PC-9 (cell line): Measurements from ENCODE around the gene TMEM163. TPM values are rescaled to one million over a fixed set of nuclear protein-coding genes. Genes with fewer than 3 reads are reported as not detected.
"Not testable (repeated sequence)": the region's sequence is repeated elsewhere in the genome, so short reads cannot be mapped to it uniquely, and the experiment has no call there.

Experiments
- BruUV-seq: library from RNA; stranded (reverse); fragments of 400-500 nt; replicated peaks from 2 replicates; lab custom pipeline; 2021; lab: Mats Ljungman, UMichigan
- CTCF ChIA-PET: fragments of 300-600 bp; sonication (Branson Sonifier 250); formaldehyde crosslinking; loops from one replicate; lab custom pipeline; 2022; ENCODE audit warnings: antibody characterized with exemption; lab: Charles Lee
- POLR2A ChIA-PET: fragments of 300-600 bp; sonication (Branson Sonifier 250); formaldehyde crosslinking; loops from one replicate; lab custom pipeline; 2022; ENCODE audit warnings: antibody characterized with exemption; ENCODE audit not compliant: unreplicated experiment; lab: Charles Lee
- DNase-seq, 2 experiments: peaks; one replicate each; pipeline versions ENCODE4 v3.0.0 to v3.0.0-alpha.2; 2015 to 2022; ENCODE audit warnings: mixed read lengths in 1 of 2
- H2AFZ ChIP-seq: fragments of 200-600 bp; sonication (generic); 2 replicates; pipeline ENCODE4 v1.8.1; 2017; ENCODE audit warnings: antibody characterized with exemption
- H3F3A ChIP-seq: fragments of 200-600 bp; sonication (generic); 2 replicates; pipeline ENCODE4 v1.8.1; 2017; ENCODE audit warnings: antibody characterized with exemption, mild to moderate bottlenecking, low read depth; ENCODE audit not compliant: insufficient read depth
- H3K27ac ChIP-seq: fragments of 200-600 bp; sonication (generic); 2 replicates; pipeline ENCODE4 v1.6.1; 2016; ENCODE audit warnings: mixed run types
- H3K27me3 ChIP-seq: fragments of 200-600 bp; sonication (generic); 2 replicates; pipeline ENCODE4 v1.6.1; 2016; ENCODE audit warnings: low read depth, mixed run types; ENCODE audit not compliant: insufficient read depth
- H3K36me3 ChIP-seq: fragments of 200-600 bp; sonication (generic); 2 replicates; pipeline ENCODE4 v1.6.1; 2016; ENCODE audit warnings: low read depth, mixed run types
- H3K4me1 ChIP-seq: fragments of 200-600 bp; sonication (generic); replicated peaks from 2 replicates; pipeline ENCODE4 v1.6.1; 2016; ENCODE audit warnings: mixed run types; ENCODE audit not compliant: insufficient read depth
- H3K4me2 ChIP-seq: fragments of 200-600 bp; sonication (generic); 2 replicates; pipeline ENCODE4 v1.6.1; 2017; ENCODE audit warnings: mixed run types
- H3K4me3 ChIP-seq: fragments of 200-600 bp; sonication (generic); 2 replicates; pipeline ENCODE4 v1.6.1; 2016; ENCODE audit warnings: mixed run types
- H3K79me2 ChIP-seq: fragments of 200-600 bp; sonication (generic); 2 replicates; pipeline ENCODE4 v1.6.1; 2017; ENCODE audit warnings: low read depth, mixed run types
- H3K9me2 ChIP-seq: fragments of 200-600 bp; sonication (generic); 2 replicates; pipeline ENCODE4 v1.8.1; 2017; ENCODE audit warnings: mild to moderate bottlenecking; ENCODE audit not compliant: insufficient read depth
- H3K9me3 ChIP-seq: fragments of 200-600 bp; sonication (generic); 2 replicates; pipeline ENCODE4 v1.8.1; 2016; ENCODE audit warnings: low read depth; ENCODE audit not compliant: insufficient read depth
- H4K20me1 ChIP-seq: fragments of 200-600 bp; sonication (generic); 2 replicates; pipeline ENCODE4 v1.8.1; 2017; ENCODE audit not compliant: insufficient read depth
- EZH2 ChIP-seq: fragments of 200-600 bp; sonication (generic); IDR thresholded peaks from 2 replicates; pipeline ENCODE4 v1.8.0; 2017; ENCODE audit warnings: antibody characterized with exemption, low read depth
- intact Hi-C: fragments of 100-400 bp; cut with micrococcal nuclease; formaldehyde crosslinking; loops from one replicate; pipeline ENCODE4 v1.10.0; 2022; ENCODE audit not compliant: unreplicated experiment
- total RNA-seq: library from RNA; stranded (reverse); gene quantifications from 2 replicates; pipeline ENCODE4 v1.2.3, GENCODE V29; 2021
- TF ChIP-seq, protein P1 (sequence below): fragments of 200-600 bp; sonication (generic); conservative IDR thresholded peaks from 2 replicates; pipeline ENCODE4 v1.6.1; 2017; ENCODE audit warnings: mixed run types, antibody characterized with exemption, mild to moderate bottlenecking, moderate library complexity

TMEM163 gene
- total RNA-seq, 1 experiment from 2014 or later: 1.4 TPM

DNA sequence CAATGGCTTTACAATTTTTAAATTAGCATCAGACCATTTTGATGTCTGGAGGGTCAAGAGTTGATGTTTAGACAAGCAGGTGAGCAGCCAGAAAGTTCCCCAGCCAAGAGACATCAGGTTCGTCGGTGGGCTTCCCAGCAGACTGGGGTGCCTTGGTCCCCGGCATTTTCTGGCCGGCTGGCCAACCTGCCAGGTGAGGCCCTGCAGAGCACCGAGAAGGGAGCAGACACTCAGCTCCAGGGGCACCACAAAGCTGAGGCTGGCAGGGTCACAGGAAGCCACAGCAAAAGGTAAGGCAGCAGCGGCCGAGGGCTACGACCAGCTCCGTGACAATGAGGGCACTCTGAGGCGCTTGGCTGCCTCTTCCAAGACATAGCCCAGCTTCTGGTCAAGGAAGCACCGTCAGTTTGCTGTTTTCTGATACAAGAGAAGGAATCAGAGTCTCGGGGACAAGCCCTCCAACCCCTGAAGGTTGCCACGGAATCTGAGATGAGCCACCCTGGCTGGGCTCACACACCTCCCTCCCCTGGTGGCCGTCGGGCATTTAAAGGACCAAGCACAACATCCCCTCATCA is 235.9 kb downstream of the TMEM163 start:
- no peak overlapping the region for H3K4me3 ChIP-seq
- no TSS peak for BruUV-seq
- CTCF ChIA-PET: no interaction called here

DNA sequence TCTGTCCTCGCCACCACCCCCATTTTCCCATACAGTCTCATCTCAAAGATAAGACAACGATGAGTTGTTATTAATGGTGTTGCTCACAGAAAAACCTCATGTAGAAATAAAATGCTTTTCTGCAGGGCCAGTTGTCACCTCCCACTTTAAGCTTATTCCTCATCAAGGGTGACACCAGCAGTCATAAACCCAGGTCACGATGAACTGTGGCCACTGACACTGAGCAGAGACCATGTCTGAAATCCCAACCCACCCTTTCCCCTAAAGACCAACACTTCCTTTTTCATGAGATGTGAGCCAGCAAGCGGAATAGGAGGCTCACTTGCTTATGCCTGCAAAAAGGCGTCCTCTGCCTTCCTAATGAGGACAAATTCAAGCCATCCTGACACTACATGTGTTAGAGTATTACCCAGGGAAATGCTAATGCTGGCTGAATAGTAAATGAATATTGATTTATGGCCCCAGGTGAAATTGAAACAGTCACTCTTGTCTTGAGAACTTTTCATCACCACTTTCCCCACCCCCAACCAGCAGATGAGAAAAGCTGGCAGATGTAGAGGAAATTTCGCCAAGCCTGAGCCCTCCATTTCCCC is 236.6 kb downstream of the TMEM163 start:
- H3K27me3 ChIP-seq: no peaks in the 10 kb centered on the region
- no peaks in the 10 kb centered on the region for H4K20me1 ChIP-seq
- ChIA-PET CTCF (no interaction called here), POLR2A (no interaction called here)
- no peak overlapping the region for H2AFZ ChIP-seq
- H3K9me2 ChIP-seq: no peaks in the 10 kb centered on the region
- no peak for TF ChIP-seq EZH2
- H3K4me3 ChIP-seq: no peak overlapping the region
- H3F3A ChIP-seq: no peaks in the 10 kb centered on the region
- no peaks in the 10 kb centered on the region for H3K36me3 ChIP-seq
- H3K4me2 ChIP-seq: no peak overlapping the region
- intact Hi-C loops: no loop called here
- H3K9me3 ChIP-seq: no peaks in the 10 kb centered on the region
- no peaks in the 10 kb centered on the region for H3K79me2 ChIP-seq
- no peak for DNase-seq
- BruUV-seq: no TSS peak
- H3K27ac ChIP-seq: no peak overlapping the region
- no peaks in the 10 kb centered on the region for H3K4me1 ChIP-seq

More for the DNA sequence above, 235.9 kb downstream of the TMEM163 start:
- no peak overlapping the region for H2AFZ ChIP-seq
- no peak overlapping the region for H3K4me2 ChIP-seq
- H4K20me1 ChIP-seq: no peaks in the 10 kb centered on the region
- TF ChIP-seq, protein P1, sequence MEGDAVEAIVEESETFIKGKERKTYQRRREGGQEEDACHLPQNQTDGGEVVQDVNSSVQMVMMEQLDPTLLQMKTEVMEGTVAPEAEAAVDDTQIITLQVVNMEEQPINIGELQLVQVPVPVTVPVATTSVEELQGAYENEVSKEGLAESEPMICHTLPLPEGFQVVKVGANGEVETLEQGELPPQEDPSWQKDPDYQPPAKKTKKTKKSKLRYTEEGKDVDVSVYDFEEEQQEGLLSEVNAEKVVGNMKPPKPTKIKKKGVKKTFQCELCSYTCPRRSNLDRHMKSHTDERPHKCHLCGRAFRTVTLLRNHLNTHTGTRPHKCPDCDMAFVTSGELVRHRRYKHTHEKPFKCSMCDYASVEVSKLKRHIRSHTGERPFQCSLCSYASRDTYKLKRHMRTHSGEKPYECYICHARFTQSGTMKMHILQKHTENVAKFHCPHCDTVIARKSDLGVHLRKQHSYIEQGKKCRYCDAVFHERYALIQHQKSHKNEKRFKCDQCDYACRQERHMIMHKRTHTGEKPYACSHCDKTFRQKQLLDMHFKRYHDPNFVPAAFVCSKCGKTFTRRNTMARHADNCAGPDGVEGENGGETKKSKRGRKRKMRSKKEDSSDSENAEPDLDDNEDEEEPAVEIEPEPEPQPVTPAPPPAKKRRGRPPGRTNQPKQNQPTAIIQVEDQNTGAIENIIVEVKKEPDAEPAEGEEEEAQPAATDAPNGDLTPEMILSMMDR: no peak
- TF ChIP-seq EZH2: no peak
- H3K36me3 ChIP-seq: no peaks in the 10 kb centered on the region
- H3K79me2 ChIP-seq: no peaks in the 10 kb centered on the region
- H3K27ac ChIP-seq: no peak overlapping the region
- no peaks in the 10 kb centered on the region for H3K4me1 ChIP-seq
- intact Hi-C loops: no loop called here
- no peaks in the 10 kb centered on the region for H3K27me3 ChIP-seq
- H3F3A ChIP-seq: no peaks in the 10 kb centered on the region
- no peaks in the 10 kb centered on the region for H3K9me3 ChIP-seq
- no peaks in the 10 kb centered on the region for H3K9me2 ChIP-seq
- POLR2A ChIA-PET: no interaction called here
- DNase-seq: no peak

DNA sequence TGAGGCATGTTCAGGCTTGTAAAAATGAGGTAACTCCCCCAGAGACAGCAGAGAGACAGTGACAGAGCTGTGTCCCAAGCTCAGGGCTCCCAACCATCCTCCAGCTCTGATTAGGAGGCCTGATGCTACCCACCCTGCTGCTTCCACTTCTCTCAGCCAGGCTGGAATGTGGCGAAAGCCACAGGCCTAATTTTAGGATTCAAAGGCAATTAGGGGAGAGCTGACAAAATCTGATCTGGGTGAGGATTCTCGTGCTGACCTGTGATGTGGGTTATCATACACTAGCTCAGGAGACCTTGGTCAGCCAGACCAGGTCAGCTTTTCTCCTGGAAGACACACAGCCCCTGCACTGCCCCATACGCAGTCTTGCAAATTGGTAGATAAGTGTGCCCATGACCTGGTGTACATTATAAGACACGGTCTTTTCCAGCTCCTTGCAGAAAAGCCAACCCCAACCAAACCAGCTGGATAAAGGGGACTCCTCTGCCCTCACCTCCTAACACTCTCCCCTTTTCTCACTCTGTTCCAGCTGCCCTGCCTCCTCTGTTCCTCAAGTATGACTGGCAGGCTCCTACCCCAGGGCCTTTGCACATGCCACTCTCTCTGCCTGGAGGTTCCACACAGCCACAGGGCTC is 239.0 kb downstream of the TMEM163 start:
- no peak for DNase-seq
- Histone ChIP-seq H3K4me1 (no peaks in the 10 kb centered on the region), H3K4me3 (no peak overlapping the region), H3K36me3 (no peaks in the 10 kb centered on the region), H3K9me2 (no peaks in the 10 kb centered on the region), H3K27me3 (no peaks in the 10 kb centered on the region), H3K79me2 (no peaks in the 10 kb centered on the region), H3F3A (peaks cover 2% of the 10 kb centered on the region; the same call in 1 of the 2 replicates), H3K9me3 (no peaks in the 10 kb centered on the region), H4K20me1 (no peaks in the 10 kb centered on the region), H3K4me2 (no peak overlapping the region), H3K27ac (no peak overlapping the region), H2AFZ (no peak overlapping the region)
- BruUV-seq: no TSS peak
- CTCF ChIA-PET: no interaction called here
- POLR2A ChIA-PET: no interaction called here
- intact Hi-C loops: no loop called here
- TF ChIP-seq EZH2: no peak
- TF ChIP-seq, protein P1: no peak

DNA sequence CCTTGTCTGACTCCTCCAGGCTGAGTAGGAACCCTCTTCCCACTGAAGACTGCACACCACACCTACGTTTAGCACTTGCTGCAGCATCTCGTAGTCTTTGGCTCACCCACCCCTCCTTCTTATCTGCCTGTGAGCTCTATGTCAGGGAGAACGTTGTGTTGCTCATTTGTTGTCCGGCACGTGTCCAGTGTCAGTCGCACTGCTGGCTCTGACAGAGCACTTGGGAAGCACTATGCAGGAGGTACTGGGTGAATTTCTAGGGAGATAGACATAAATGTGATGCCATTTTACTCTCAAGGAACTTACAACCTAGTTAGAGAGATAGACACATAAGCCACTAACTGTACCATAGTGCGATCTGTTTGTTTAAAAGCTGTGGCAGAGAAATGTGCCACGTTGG is 241.8 kb downstream of the TMEM163 start:
- DNase-seq, H3K9me2 ChIP-seq, H3K79me2 ChIP-seq, intact Hi-C loops, H3K27me3 ChIP-seq, H2AFZ ChIP-seq, H4K20me1 ChIP-seq, H3K4me2 ChIP-seq, H3K4me3 ChIP-seq, CTCF ChIA-PET, H3K9me3 ChIP-seq, H3K27ac ChIP-seq, BruUV-seq, H3F3A ChIP-seq, H3K36me3 ChIP-seq, POLR2A ChIA-PET, H3K4me1 ChIP-seq: not testable (repeated sequence)
